Left lung (tissue), 10 donors: Measurements from ENCODE around the gene ALPG. TPM values are rescaled to one million over a fixed set of nuclear protein-coding genes. Genes with fewer than 3 reads are reported as not detected.
"Not testable (repeated sequence)": the region's sequence is repeated elsewhere in the genome, so short reads cannot be mapped to it uniquely, and the experiment has no call there.

ENCODE experiments used
- ATAC-seq: fragments of 200-7000 bp; cut with Tn5 transposase; one replicate; pipeline ENCODE4 v1.9.1; 2020; ENCODE audit warnings: moderate library complexity
- DNase-seq, 4 donors: peaks; one replicate each; pipeline ENCODE4 v3.0.0-alpha.2; 2013 to 2020
- H3K27ac ChIP-seq, 2 donors: fragments of 200-600 bp; sonication (generic) in 1 of 2; one replicate each; pipeline versions ENCODE4 v1.5.0 to v1.8.0; 2020 to 2021
- H3K27me3 ChIP-seq, 2 donors: fragments of 200-600 bp; sonication (generic) in 1 of 2; one replicate each; pipeline versions ENCODE4 v1.5.0 to v1.8.0; 2020 to 2021
- H3K36me3 ChIP-seq, 2 donors: fragments of 200-600 bp; sonication (generic) in 1 of 2; one replicate each; pipeline versions ENCODE4 v1.5.0 to v1.8.0; 2020 to 2021
- H3K4me1 ChIP-seq, 2 donors: fragments of 200-600 bp; one replicate each; pipeline ENCODE4 v1.8.0; 2021
- H3K4me3 ChIP-seq, 2 donors: fragments of 200-600 bp; sonication (generic) in 1 of 2; one replicate each; pipeline versions ENCODE4 v1.5.0 to v1.8.0; 2020 to 2021; ENCODE audit warnings: mild to moderate bottlenecking in 1 of 2
- H3K9me3 ChIP-seq, 2 donors: fragments of 200-600 bp; sonication (generic) in 1 of 2; one replicate each; pipeline versions ENCODE4 v1.5.0 to v1.8.0; 2020 to 2021
- CTCF ChIP-seq, 2 donors: fragments of 200-600 bp; sonication (generic) in 1 of 2; IDR thresholded peaks; one replicate each; pipeline versions ENCODE4 v1.5.0 to v1.8.0; 2021; ENCODE audit warnings: antibody characterized with exemption in 2 of 2
- intact Hi-C, 2 donors: fragments of 100-400 bp; cut with DNase I; formaldehyde crosslinking; loops; one replicate each; pipeline versions ENCODE4 v1.11.2 to v1.14.2; 2022
- polyA plus RNA-seq, 6 donors: library from polyadenylated mRNA; unstranded; fragments of 120-200 nt; gene quantifications; one replicate each; pipeline ENCODE4 v1.2.1, GENCODE V29; 2013; ENCODE audit not compliant: insufficient read length in 6 of 6
- total RNA-seq, 2 donors: library from RNA; stranded (reverse); fragmentation: NEBNext Ultra II Directional; extraction: Animal tissue kit (Norgen Biotek cat#: 25700); gene quantifications; one replicate each; pipeline ENCODE4 v1.2.1, GENCODE V29; 2021
- donor health status: DM: no; HTN: yes; CAD: no.
- donor health status: DM: no; HTN: no; CAD: no.

ALPG gene
- total and polyA plus RNA-seq, 8 donors = 0.08 to 0.16 TPM; not detected in 6

- peak in 2 of 4 donors; percentile 39 to 85 for DNase-seq
- no peak overlapping the region for H3K27ac ChIP-seq
These were observed 14.0 kb downstream of the ALPG start for GRCh38 chr2:232420463-232421188.

GRCh38 chr2:232421189-232421785 lies 14.6 kb downstream of the ALPG start:
- Histone ChIP-seq H3K27me3 (peaks cover 43 to 80% of the 10 kb centered on the region in 2 donors), H3K4me3 (peak overlapping the region; percentile 9 to 21), H3K27ac (no peak overlapping the region), H3K4me1 (peaks cover 6 to 27% of the 10 kb centered on the region in 2 donors), H3K36me3 (no peaks in the 10 kb centered on the region), H3K9me3 (peaks cover 0 to 7% of the 10 kb centered on the region in 2 donors)
- peak; percentile 35 for ATAC-seq
- TF ChIP-seq CTCF (IDR thresholded peaks at IDR 0.05) = no peak
- intact Hi-C loops = no loop called here
- DNase-seq = peak in 2 of 4 donors; percentile 14 to 59

More at GRCh38 chr2:232420463-232421188, 14.0 kb downstream of the ALPG start:
- H3K4me3 ChIP-seq = peak overlapping the region; percentile 9 to 21
- peaks cover 0 to 7% of the 10 kb centered on the region in 2 donors for H3K9me3 ChIP-seq
- no peak for TF ChIP-seq CTCF (IDR thresholded peaks at IDR 0.05)
- ATAC-seq = peak; percentile 83
- no peaks in the 10 kb centered on the region for H3K36me3 ChIP-seq
- H3K27me3 ChIP-seq = peaks cover 43 to 83% of the 10 kb centered on the region in 2 donors
- intact Hi-C loops = no loop called here
- H3K4me1 ChIP-seq = peaks cover 6 to 27% of the 10 kb centered on the region in 2 donors

- Histone ChIP-seq H3K27me3 (peaks cover 43 to 74% of the 10 kb centered on the region in 2 donors), H3K27ac (no peak overlapping the region), H3K9me3 (peaks cover 0 to 7% of the 10 kb centered on the region in 2 donors), H3K4me3 (no peak overlapping the region), H3K36me3 (no peaks in the 10 kb centered on the region), H3K4me1 (peaks cover 6 to 27% of the 10 kb centered on the region in 2 donors)
- DNase-seq = peak in 1 of 4 donors; percentile 43
- no peak for TF ChIP-seq CTCF (IDR thresholded peaks at IDR 0.05)
- no peak for ATAC-seq
- intact Hi-C loops = no loop called here
These were observed 15.4 kb downstream of the ALPG start for GRCh38 chr2:232422051-232422450.

GRCh38 chr2:232422996-232423395 lies 16.4 kb downstream of the ALPG start:
- H3K9me3 ChIP-seq, H3K27ac ChIP-seq, intact Hi-C loops, ATAC-seq, H3K36me3 ChIP-seq, H3K4me3 ChIP-seq, DNase-seq: not testable (repeated sequence)
- H3K27me3 ChIP-seq = peaks cover 39 to 70% of the 10 kb centered on the region in 2 donors
- H3K4me1 ChIP-seq = peaks cover 6 to 27% of the 10 kb centered on the region in 2 donors

- H3K36me3 ChIP-seq, H3K27ac ChIP-seq, ATAC-seq, intact Hi-C loops, H3K9me3 ChIP-seq, H3K4me3 ChIP-seq: not testable (repeated sequence)
- Histone ChIP-seq H3K4me1 (peaks cover 6 to 26% of the 10 kb centered on the region in 2 donors), H3K27me3 (peaks cover 35 to 66% of the 10 kb centered on the region in 2 donors)
- DNase-seq = peak in 1 of 4 donors; percentile 1
These were observed 16.8 kb downstream of the ALPG start for GRCh38 chr2:232423407-232423806.
